Uterus (tissue), 4 donors: Measurements from ENCODE around the gene UMODL1. TPM values are rescaled to one million over a fixed set of nuclear protein-coding genes. Genes with fewer than 3 reads are reported as not detected.

Experiments
- DNase-seq, 2 donors: peaks; one replicate each; pipeline ENCODE4 v3.0.0-alpha.2; 2019 to 2020
- H3K27ac ChIP-seq, 2 donors: fragments of 200-600 bp; sonication (generic); 1 replicate in 1 of 2; 2 replicates in 1 of 2; pipeline ENCODE4 v1.5.1; 2016 to 2018
- H3K27me3 ChIP-seq, 2 donors: fragments of 200-600 bp; sonication (generic); one replicate each; pipeline ENCODE4 v1.5.1; 2018 to 2019; ENCODE audit warnings: control low read depth in 1 of 2
- H3K36me3 ChIP-seq, 2 donors: fragments of 200-600 bp; sonication (generic); one replicate each; pipeline ENCODE4 v1.5.1; 2019; ENCODE audit warnings: control low read depth in 1 of 2
- H3K4me1 ChIP-seq, 2 donors: fragments of 200-600 bp; sonication (generic); one replicate each; pipeline ENCODE4 v1.5.1; 2018 to 2019; ENCODE audit warnings: control low read depth in 1 of 2
- H3K4me3 ChIP-seq, 2 donors: fragments of 200-600 bp; sonication (generic); 1 replicate in 1 of 2; 2 replicates in 1 of 2; pipeline ENCODE4 v1.5.1; 2018 to 2019; ENCODE audit warnings: mild to moderate bottlenecking in 1 of 2
- H3K9me3 ChIP-seq, 2 donors: fragments of 200-600 bp; sonication (generic); one replicate each; pipeline ENCODE4 v1.5.1; 2019; ENCODE audit warnings: control low read depth in 1 of 2
- CTCF ChIP-seq, 4 experiments: fragments of 200-600 bp in 2 of 4; fragments of 450-650 bp in 2 of 4; sonication (generic) in 2 of 4; IDR thresholded peaks; one replicate each; pipeline ENCODE4 v1.5.1; 2016 to 2019; ENCODE audit warnings: antibody characterized with exemption in 4 of 4, mild to moderate bottlenecking in 2 of 4, moderate library complexity in 1 of 4
- POLR2A ChIP-seq, 2 donors: fragments of 450-650 bp; IDR thresholded peaks; one replicate each; pipeline ENCODE4 v1.6.1; 2016; ENCODE audit warnings: antibody characterized with exemption in 2 of 2, mild to moderate bottlenecking in 1 of 2, moderate library complexity in 1 of 2
- intact Hi-C: fragments of 100-400 bp; cut with DNase I; formaldehyde crosslinking; loops from one replicate; pipeline ENCODE4 v1.15.1; 2023; ENCODE audit warnings: low total_unique reads
- total RNA-seq, 4 donors: library from RNA; depleted of rRNA in 3 of 4; stranded (reverse); fragments of >200 nt in 3 of 4; gene quantifications; one replicate each; pipeline versions ENCODE4 v1.1.0 to v1.2.4, GENCODE V29; 2014 to 2023
- donor health status: DM: yes; HTN: yes; CAD: no.

UMODL1 gene
- total RNA-seq, 4 donors from 2014 or later, result not detected

GRCh38 chr21:42083361-42083690 lies 12.2 kb downstream of the UMODL1 start:
- intact Hi-C loops, result no loop called here
- Histone ChIP-seq H3K27me3 (no peaks in the 10 kb centered on the region), H3K27ac (no peak overlapping the region), H3K4me3 (no peak overlapping the region), H3K4me1 (no peaks in the 10 kb centered on the region), H3K36me3 (no peaks in the 10 kb centered on the region), H3K9me3 (no peaks in the 10 kb centered on the region)
- TF ChIP-seq CTCF (IDR thresholded peaks at IDR 0.05) (no peak), POLR2A (IDR thresholded peaks at IDR 0.05) (no peak)
- DNase-seq, result no peak

GRCh38 chr21:42084079-42084478 lies 13.0 kb downstream of the UMODL1 start:
- Histone ChIP-seq H3K27ac (no peak overlapping the region), H3K4me1 (no peaks in the 10 kb centered on the region), H3K4me3 (no peak overlapping the region), H3K9me3 (no peaks in the 10 kb centered on the region), H3K27me3 (no peaks in the 10 kb centered on the region), H3K36me3 (no peaks in the 10 kb centered on the region)
- no peak for DNase-seq
- TF ChIP-seq POLR2A (IDR thresholded peaks at IDR 0.05) (no peak), CTCF (IDR thresholded peaks at IDR 0.05) (no peak)
- intact Hi-C loops, result no loop called here

GRCh38 chr21:42085246-42086077 lies 14.3 kb downstream of the UMODL1 start:
- Histone ChIP-seq H3K27me3 (no peaks in the 10 kb centered on the region), H3K4me1 (no peaks in the 10 kb centered on the region), H3K4me3 (no peak overlapping the region), H3K36me3 (no peaks in the 10 kb centered on the region), H3K27ac (no peak overlapping the region), H3K9me3 (no peaks in the 10 kb centered on the region)
- intact Hi-C loops, result no loop called here
- DNase-seq, result no peak
- no peak for TF ChIP-seq POLR2A (IDR thresholded peaks at IDR 0.05)
- no peak for TF ChIP-seq CTCF (IDR thresholded peaks at IDR 0.05)

- no peaks in the 10 kb centered on the region for H3K9me3 ChIP-seq
- no peak for DNase-seq
- H3K36me3 ChIP-seq, result no peaks in the 10 kb centered on the region
- no peak overlapping the region for H3K4me3 ChIP-seq
- no peaks in the 10 kb centered on the region for H3K27me3 ChIP-seq
- no peak for TF ChIP-seq POLR2A (IDR thresholded peaks at IDR 0.05)
- TF ChIP-seq CTCF (IDR thresholded peaks at IDR 0.05), result no peak
- H3K27ac ChIP-seq, result no peak overlapping the region
- intact Hi-C loops, result no loop called here
- H3K4me1 ChIP-seq, result no peaks in the 10 kb centered on the region
Measured at GRCh38 chr21:42086969-42087368, 15.9 kb downstream of the UMODL1 start.

- intact Hi-C loops, result no loop called here
- Histone ChIP-seq H3K27ac (no peak overlapping the region), H3K27me3 (no peaks in the 10 kb centered on the region)
Measured at GRCh38 chr21:42088148-42088547, 17.0 kb downstream of the UMODL1 start.

More at GRCh38 chr21:42088148-42088547, 17.0 kb downstream of the UMODL1 start:
- Histone ChIP-seq H3K36me3 (no peaks in the 10 kb centered on the region), H3K4me3 (no peak overlapping the region), H3K9me3 (no peaks in the 10 kb centered on the region), H3K4me1 (no peaks in the 10 kb centered on the region)
- no peak for DNase-seq
- TF ChIP-seq CTCF (IDR thresholded peaks at IDR 0.05) (no peak), POLR2A (IDR thresholded peaks at IDR 0.05) (no peak)
